Mucosa of rectum (tissue), 2 donors: Measurements from ENCODE around the gene SMIM38.

Experiments
- H3K27ac ChIP-seq, 2 donors: one replicate each; pipeline ENCODE4 v1.7.0; 2013; ENCODE audit warnings: inconsistent platforms in 2 of 2, low read depth in 2 of 2, low read length in 2 of 2
- H3K27me3 ChIP-seq, 2 donors: one replicate each; pipeline ENCODE4 v1.7.0; 2013; ENCODE audit warnings: low read length in 2 of 2; ENCODE audit not compliant: control insufficient read depth in 2 of 2, insufficient read depth in 2 of 2
- H3K36me3 ChIP-seq, 2 donors: one replicate each; pipeline ENCODE4 v1.7.0; 2013; ENCODE audit warnings: low read length in 2 of 2; ENCODE audit not compliant: control insufficient read depth in 2 of 2, insufficient read depth in 2 of 2
- H3K4me1 ChIP-seq, 2 donors: one replicate each; pipeline ENCODE4 v1.7.0; 2013; ENCODE audit warnings: low read length in 2 of 2, mild to moderate bottlenecking in 1 of 2; ENCODE audit not compliant: control insufficient read depth in 2 of 2, insufficient read depth in 2 of 2
- H3K4me3 ChIP-seq, 2 donors: one replicate each; pipeline ENCODE4 v1.7.0; 2013; ENCODE audit warnings: low read length in 2 of 2
- H3K9ac ChIP-seq, 2 donors: one replicate each; pipeline ENCODE4 v1.7.0; 2013; ENCODE audit warnings: low read length in 2 of 2, low read depth in 1 of 2, mild to moderate bottlenecking in 1 of 2
- H3K9me3 ChIP-seq, 2 donors: one replicate each; pipeline ENCODE4 v1.7.0; 2013; ENCODE audit warnings: low read length in 2 of 2; ENCODE audit not compliant: control insufficient read depth in 2 of 2
- donor health status: healthy.
- donor health status: Normal muscosa, but diverticular disease.

SMIM38 gene

GRCh38 chr11:69155302-69156234 lies at the start of gene SMIM38:
Gene SMIM38 (plus strand): TSS chr11:69155935. CDS start chr11:69157847, 1,912 bp downstream.
- Histone ChIP-seq H3K4me1 (peaks cover 0 to 3% of the 10 kb centered on the region in 2 donors), H3K36me3 (no peaks in the 10 kb centered on the region), H3K4me3 (no peak within 1 kb of the TSS), H3K27ac (peak within 1 kb of the TSS in 1 of 2 donors; percentile 23), H3K9me3 (no peaks in the 10 kb centered on the region), H3K9ac (peak within 1 kb of the TSS in 1 of 2 donors; percentile 24), H3K27me3 (no peaks in the 10 kb centered on the region)

- no peak overlapping the region for H3K27ac ChIP-seq
- no peaks in the 10 kb centered on the region for H3K36me3 ChIP-seq
- no peaks in the 10 kb centered on the region for H3K9me3 ChIP-seq
- peaks cover 0 to under 1% of the 10 kb centered on the region in 2 donors for H3K27me3 ChIP-seq
- peaks cover 0 to 2% of the 10 kb centered on the region in 2 donors for H3K4me1 ChIP-seq
- H3K4me3 ChIP-seq, result no peak overlapping the region
- H3K9ac ChIP-seq, result no peak overlapping the region
These were observed 49.5 kb upstream of the SMIM38 start for GRCh38 chr11:69106031-69106811.

- no peak overlapping the region for H3K27ac ChIP-seq
- no peak overlapping the region for H3K4me3 ChIP-seq
- H3K9me3 ChIP-seq, result no peaks in the 10 kb centered on the region
- H3K9ac ChIP-seq, result no peak overlapping the region
- H3K27me3 ChIP-seq, result no peaks in the 10 kb centered on the region
- H3K36me3 ChIP-seq, result no peaks in the 10 kb centered on the region
- no peaks in the 10 kb centered on the region for H3K4me1 ChIP-seq
These were observed 48.3 kb upstream of the SMIM38 start for GRCh38 chr11:69107413-69107812.

- Histone ChIP-seq H3K27ac (no peak overlapping the region), H3K4me1 (no peaks in the 10 kb centered on the region), H3K9ac (no peak overlapping the region), H3K4me3 (no peak overlapping the region), H3K9me3 (no peaks in the 10 kb centered on the region), H3K27me3 (no peaks in the 10 kb centered on the region), H3K36me3 (no peaks in the 10 kb centered on the region)
These were observed 47.7 kb upstream of the SMIM38 start for GRCh38 chr11:69108030-69108429.

- Histone ChIP-seq H3K4me3 (no peak overlapping the region), H3K9ac (no peak overlapping the region), H3K4me1 (no peaks in the 10 kb centered on the region), H3K9me3 (no peaks in the 10 kb centered on the region), H3K36me3 (no peaks in the 10 kb centered on the region), H3K27ac (no peak overlapping the region), H3K27me3 (no peaks in the 10 kb centered on the region)
These were observed 47.2 kb upstream of the SMIM38 start for GRCh38 chr11:69108559-69108958.

GRCh38 chr11:69109101-69109500 lies 46.6 kb upstream of the SMIM38 start:
- Histone ChIP-seq H3K9ac (no peak overlapping the region), H3K36me3 (no peaks in the 10 kb centered on the region), H3K27me3 (no peaks in the 10 kb centered on the region), H3K4me3 (no peak overlapping the region), H3K9me3 (no peaks in the 10 kb centered on the region), H3K27ac (no peak overlapping the region), H3K4me1 (no peaks in the 10 kb centered on the region)

- Histone ChIP-seq H3K4me1 (peaks cover 5 to 7% of the 10 kb centered on the region in 2 donors), H3K36me3 (no peaks in the 10 kb centered on the region), H3K9me3 (no peaks in the 10 kb centered on the region), H3K4me3 (no peak overlapping the region), H3K27ac (no peak overlapping the region), H3K9ac (no peak overlapping the region), H3K27me3 (no peaks in the 10 kb centered on the region)
These were observed 45.3 kb upstream of the SMIM38 start for GRCh38 chr11:69110451-69110850.

GRCh38 chr11:69111624-69112542 lies 43.9 kb upstream of the SMIM38 start:
- Histone ChIP-seq H3K27me3 (no peaks in the 10 kb centered on the region), H3K4me1 (peaks cover 6 to 13% of the 10 kb centered on the region in 2 donors), H3K27ac (no peak overlapping the region), H3K9me3 (no peaks in the 10 kb centered on the region), H3K4me3 (no peak overlapping the region), H3K9ac (no peak overlapping the region), H3K36me3 (no peaks in the 10 kb centered on the region)

GRCh38 chr11:69113226-69113625 lies 42.5 kb upstream of the SMIM38 start:
- H3K27ac ChIP-seq, result no peak overlapping the region

More at GRCh38 chr11:69113226-69113625, 42.5 kb upstream of the SMIM38 start:
- no peaks in the 10 kb centered on the region for H3K36me3 ChIP-seq
- no peak overlapping the region for H3K4me3 ChIP-seq
- H3K27me3 ChIP-seq, result no peaks in the 10 kb centered on the region
- peaks cover 6 to 13% of the 10 kb centered on the region in 2 donors for H3K4me1 ChIP-seq
- H3K9me3 ChIP-seq, result no peaks in the 10 kb centered on the region
- H3K9ac ChIP-seq, result no peak overlapping the region
